OCI-LY7 (cell line): Measurements from ENCODE around the gene ZFR2.

Experiments
- CTCF ChIP-seq: fragments of 200-600 bp; sonication (generic); conservative IDR thresholded peaks from 2 replicates; pipeline ENCODE4 v1.5.1; 2014; ENCODE audit warnings: mild to moderate bottlenecking, antibody characterized with exemption, low read length, moderate library complexity, mixed read lengths
- EZH2phosphoT487 ChIP-seq: fragments of 200-600 bp; sonication (generic); IDR thresholded peaks from 2 replicates; pipeline ENCODE4 v1.6.1; 2018; ENCODE audit warnings: low read depth, borderline replicate concordance, mild to moderate bottlenecking, mixed run types, antibody characterized with exemption, low read length, moderate library complexity, mixed read lengths

GRCh38 chr19:3849787-3850186 lies 19.1 kb downstream of the ZFR2 start:
- TF ChIP-seq CTCF (no peak), EZH2phosphoT487 (no peak)
